CD14-positive monocyte (primary cell): ENCODE results near the gene PRRG1. TPM values are rescaled to one million over a fixed set of nuclear protein-coding genes. Genes with fewer than 3 reads are reported as not detected.
"Not testable (repeated sequence)": the region's sequence is repeated elsewhere in the genome, so short reads cannot be mapped to it uniquely, and the experiment has no call there.

Experiments used
- DNase-seq, 3 donors: peaks; one replicate each; pipeline ENCODE4 v3.0.0-alpha.2; 2011 to 2022
- H2AFZ ChIP-seq: 2 replicates; pipeline ENCODE4 v1.6.0; 2012; ENCODE audit warnings: mild to moderate bottlenecking, low read depth, low read length, inconsistent platforms; ENCODE audit not compliant: insufficient read depth, poor library complexity, severe bottlenecking
- H3K27ac ChIP-seq, 2 donors: 1 replicate in 1 of 2; 2 replicates in 1 of 2; pipeline ENCODE4 v1.5.1; 2012 to 2013; ENCODE audit warnings: low read length in 2 of 2, control low read depth in 1 of 2, inconsistent platforms in 1 of 2, low read depth in 1 of 2, mild to moderate bottlenecking in 1 of 2
- H3K27me3 ChIP-seq, 2 donors: one replicate each; pipeline versions ENCODE4 v1.6.0 to v1.6.1; 2011 to 2013; ENCODE audit warnings: low read length in 2 of 2; ENCODE audit not compliant: control insufficient read depth in 2 of 2, insufficient read depth in 2 of 2
- H3K36me3 ChIP-seq, 2 donors: replicated peaks in 1 of 2; 1 replicate in 1 of 2; 2 replicates in 1 of 2; pipeline versions ENCODE4 v1.5.1 to v1.6.1; 2012 to 2013; ENCODE audit warnings: low read length in 2 of 2, control low read depth in 1 of 2, inconsistent platforms in 1 of 2, mild to moderate bottlenecking in 1 of 2; ENCODE audit not compliant: insufficient read depth in 2 of 2, control insufficient read depth in 1 of 2
- H3K4me1 ChIP-seq, 2 donors: 1 replicate in 1 of 2; 2 replicates in 1 of 2; pipeline versions ENCODE4 v1.5.1 to v1.6.1; 2012 to 2013; ENCODE audit warnings: low read length in 2 of 2, control low read depth in 1 of 2, inconsistent platforms in 1 of 2, mild to moderate bottlenecking in 1 of 2, moderate library complexity in 1 of 2; ENCODE audit not compliant: insufficient read depth in 2 of 2, control insufficient read depth in 1 of 2
- H3K4me2 ChIP-seq: replicated peaks from 2 replicates; pipeline ENCODE3; 2012; ENCODE audit warnings: low read length, moderate library complexity, mild to moderate bottlenecking; ENCODE audit not compliant: poor library complexity, severe bottlenecking; ENCODE audit errors: extremely low read depth
- H3K4me3 ChIP-seq, 3 experiments: fragments of 200-600 bp in 1 of 3; sonication (generic) in 1 of 3; replicated peaks in 1 of 3; 1 replicate in 2 of 3; 2 replicates in 1 of 3; pipeline ENCODE4 v1.5.1; 2011 to 2013; ENCODE audit warnings: low read length in 3 of 3, mild to moderate bottlenecking in 3 of 3, control low read depth in 2 of 3, low read depth in 2 of 3, inconsistent platforms in 1 of 3, moderate library complexity in 1 of 3
- H3K79me2 ChIP-seq: 2 replicates; pipeline ENCODE4 v1.6.0; 2012; ENCODE audit warnings: mild to moderate bottlenecking, control low read depth, inconsistent platforms, low read length, moderate library complexity; ENCODE audit not compliant: insufficient read depth
- H3K9ac ChIP-seq: 2 replicates; pipeline ENCODE4 v1.6.0; 2017; ENCODE audit warnings: low read length, mild to moderate bottlenecking; ENCODE audit not compliant: insufficient read depth, poor library complexity, severe bottlenecking
- H3K9me3 ChIP-seq, 2 donors: replicated peaks in 1 of 2; 1 replicate in 1 of 2; 2 replicates in 1 of 2; pipeline versions ENCODE4 v1.5.1 to v1.6.1; 2012 to 2013; ENCODE audit warnings: low read length in 2 of 2, control low read depth in 1 of 2; ENCODE audit not compliant: control insufficient read depth in 1 of 2, insufficient read depth in 1 of 2
- H4K20me1 ChIP-seq: 2 replicates; pipeline ENCODE4 v1.6.0; 2012; ENCODE audit warnings: mild to moderate bottlenecking, low read length, control low read depth, moderate library complexity; ENCODE audit not compliant: insufficient read depth
- H3K27ac Mint-ChIP-seq, 7 donors: one replicate each; pipeline ENCODE4 v1.8.0; 2020; ENCODE audit warnings: mild to moderate bottlenecking in 7 of 7, mixed read lengths in 7 of 7, moderate library complexity in 6 of 7, inconsistent platforms in 2 of 7
- H3K27me3 Mint-ChIP-seq, 3 donors: one replicate each; pipeline ENCODE4 v1.8.0; 2021 to 2022; ENCODE audit warnings: low read depth in 3 of 3, mild to moderate bottlenecking in 3 of 3, mixed read lengths in 3 of 3, moderate library complexity in 3 of 3, inconsistent platforms in 1 of 3
- H3K36me3 Mint-ChIP-seq, 2 donors: one replicate each; pipeline ENCODE4 v1.8.0; 2020; ENCODE audit warnings: mixed read lengths in 2 of 2, inconsistent platforms in 1 of 2, mild to moderate bottlenecking in 1 of 2
- H3K4me1 Mint-ChIP-seq: one replicate; pipeline ENCODE4 v1.8.0; 2020; ENCODE audit warnings: mild to moderate bottlenecking, mixed read lengths
- H3K4me3 Mint-ChIP-seq, 2 donors: one replicate each; pipeline ENCODE4 v1.8.0; 2020; ENCODE audit warnings: mild to moderate bottlenecking in 2 of 2, mixed read lengths in 2 of 2, moderate library complexity in 1 of 2
- H3K9me3 Mint-ChIP-seq, 7 donors: one replicate each; pipeline ENCODE4 v1.8.0; 2020 to 2022; ENCODE audit warnings: mixed read lengths in 7 of 7, mild to moderate bottlenecking in 6 of 7, moderate library complexity in 6 of 7, inconsistent platforms in 2 of 7
- WGBS: methylation state at CpG from one replicate; pipeline ENCODE4 v1.1.5; 2013; ENCODE audit warnings: missing lambda C conversion rate; ENCODE audit not compliant: insufficient coverage; 5-methylcytosine and 5-hydroxymethylcytosine counted together
- intact Hi-C, 2 donors: fragments of 100-400 bp; cut with micrococcal nuclease; formaldehyde crosslinking; loops; one replicate each; pipeline versions ENCODE4 v1.15.0 to v1.15.1; 2023
- polyA plus RNA-seq, 3 donors: library from polyadenylated mRNA; depleted of rRNA in 1 of 3; unstranded in 2 of 3; stranded (reverse) in 1 of 3; fragments of 300-500 nt in 2 of 3; fragments of >200 nt in 1 of 3; fragmentation: Illumina TruSeq in 2 of 3; gene quantifications; 1 replicate in 2 of 3; 2 replicates in 1 of 3; pipeline ENCODE4 v1.2.3, GENCODE V29; 2012 to 2021

PRRG1 gene
- polyA plus RNA-seq, 3 donors = 0.04 to 0.39 (median 0.14) TPM

GRCh38 chrX:37497126-37497525 is 148.0 kb downstream of the PRRG1 start:
- no CpG with 5 or more reads among the region's 1 CpG for WGBS
- H3K27ac ChIP-seq, H3K27me3 ChIP-seq, H3K27me3 Mint-ChIP-seq, H3K9me3 ChIP-seq, H3K36me3 Mint-ChIP-seq, H3K4me2 ChIP-seq, H3K9me3 Mint-ChIP-seq, intact Hi-C loops, H3K36me3 ChIP-seq, H3K79me2 ChIP-seq, H3K4me1 ChIP-seq, H3K9ac ChIP-seq, H3K4me1 Mint-ChIP-seq, H3K4me3 ChIP-seq, DNase-seq, H3K4me3 Mint-ChIP-seq, H4K20me1 ChIP-seq, H2AFZ ChIP-seq, H3K27ac Mint-ChIP-seq: not testable (repeated sequence)

- H3K27me3 ChIP-seq, H3K9ac ChIP-seq, H3K4me2 ChIP-seq, H3K36me3 ChIP-seq, H3K4me3 ChIP-seq, intact Hi-C loops, H2AFZ ChIP-seq, H3K4me3 Mint-ChIP-seq, H3K9me3 Mint-ChIP-seq, H3K27ac Mint-ChIP-seq, H3K9me3 ChIP-seq, H3K79me2 ChIP-seq, H3K27ac ChIP-seq, H3K27me3 Mint-ChIP-seq, DNase-seq, H3K4me1 ChIP-seq, H3K36me3 Mint-ChIP-seq, H4K20me1 ChIP-seq, H3K4me1 Mint-ChIP-seq: not testable (repeated sequence)
These were observed 149.2 kb downstream of the PRRG1 start for GRCh38 chrX:37498323-37498722.

GRCh38 chrX:37499649-37500048 is 150.5 kb downstream of the PRRG1 start:
- H4K20me1 ChIP-seq, H3K4me2 ChIP-seq, H3K9me3 ChIP-seq, DNase-seq, H3K4me1 ChIP-seq, H3K4me3 Mint-ChIP-seq, H3K4me1 Mint-ChIP-seq, H3K79me2 ChIP-seq, H3K27ac ChIP-seq, H3K27me3 ChIP-seq, H3K4me3 ChIP-seq, H2AFZ ChIP-seq, intact Hi-C loops, H3K36me3 Mint-ChIP-seq, H3K9me3 Mint-ChIP-seq, H3K36me3 ChIP-seq, H3K27ac Mint-ChIP-seq, H3K9ac ChIP-seq, H3K27me3 Mint-ChIP-seq: not testable (repeated sequence)
- no CpG with 5 or more reads among the region's 4 CpGs for WGBS
